GM12874 (cell line): ENCODE measurements around the gene IGHMBP2.

ENCODE experiments used
- TF ChIP-seq, protein P1 (sequence below): IDR thresholded peaks from 2 replicates; pipeline ENCODE4 v1.5.1; 2011; ENCODE audit warnings: low read depth, mild to moderate bottlenecking, control low read depth, low read length, moderate library complexity; ENCODE audit not compliant: insufficient read depth

IGHMBP2 gene

DNA sequence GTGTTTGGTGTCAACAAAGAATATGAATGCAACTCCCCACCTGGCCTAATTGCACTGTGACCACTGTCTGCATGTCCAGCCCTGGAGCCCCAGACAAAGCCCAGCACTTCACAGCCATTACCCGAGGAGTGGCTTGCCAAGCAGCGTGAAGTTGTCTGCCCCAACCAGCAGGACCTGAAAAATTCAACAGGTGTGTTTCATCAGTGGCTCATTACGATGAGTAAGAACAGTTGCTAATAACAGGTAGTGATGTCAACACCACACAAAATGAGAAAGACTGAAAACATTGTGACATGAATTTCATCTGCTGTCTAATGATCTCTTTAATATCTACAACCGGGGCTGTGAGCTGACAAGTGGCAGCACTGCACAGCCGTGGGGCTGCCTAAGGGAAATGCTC lies 10.4 kb upstream of the IGHMBP2 start:
- TF ChIP-seq, protein P1, sequence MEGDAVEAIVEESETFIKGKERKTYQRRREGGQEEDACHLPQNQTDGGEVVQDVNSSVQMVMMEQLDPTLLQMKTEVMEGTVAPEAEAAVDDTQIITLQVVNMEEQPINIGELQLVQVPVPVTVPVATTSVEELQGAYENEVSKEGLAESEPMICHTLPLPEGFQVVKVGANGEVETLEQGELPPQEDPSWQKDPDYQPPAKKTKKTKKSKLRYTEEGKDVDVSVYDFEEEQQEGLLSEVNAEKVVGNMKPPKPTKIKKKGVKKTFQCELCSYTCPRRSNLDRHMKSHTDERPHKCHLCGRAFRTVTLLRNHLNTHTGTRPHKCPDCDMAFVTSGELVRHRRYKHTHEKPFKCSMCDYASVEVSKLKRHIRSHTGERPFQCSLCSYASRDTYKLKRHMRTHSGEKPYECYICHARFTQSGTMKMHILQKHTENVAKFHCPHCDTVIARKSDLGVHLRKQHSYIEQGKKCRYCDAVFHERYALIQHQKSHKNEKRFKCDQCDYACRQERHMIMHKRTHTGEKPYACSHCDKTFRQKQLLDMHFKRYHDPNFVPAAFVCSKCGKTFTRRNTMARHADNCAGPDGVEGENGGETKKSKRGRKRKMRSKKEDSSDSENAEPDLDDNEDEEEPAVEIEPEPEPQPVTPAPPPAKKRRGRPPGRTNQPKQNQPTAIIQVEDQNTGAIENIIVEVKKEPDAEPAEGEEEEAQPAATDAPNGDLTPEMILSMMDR = no peak

DNA sequence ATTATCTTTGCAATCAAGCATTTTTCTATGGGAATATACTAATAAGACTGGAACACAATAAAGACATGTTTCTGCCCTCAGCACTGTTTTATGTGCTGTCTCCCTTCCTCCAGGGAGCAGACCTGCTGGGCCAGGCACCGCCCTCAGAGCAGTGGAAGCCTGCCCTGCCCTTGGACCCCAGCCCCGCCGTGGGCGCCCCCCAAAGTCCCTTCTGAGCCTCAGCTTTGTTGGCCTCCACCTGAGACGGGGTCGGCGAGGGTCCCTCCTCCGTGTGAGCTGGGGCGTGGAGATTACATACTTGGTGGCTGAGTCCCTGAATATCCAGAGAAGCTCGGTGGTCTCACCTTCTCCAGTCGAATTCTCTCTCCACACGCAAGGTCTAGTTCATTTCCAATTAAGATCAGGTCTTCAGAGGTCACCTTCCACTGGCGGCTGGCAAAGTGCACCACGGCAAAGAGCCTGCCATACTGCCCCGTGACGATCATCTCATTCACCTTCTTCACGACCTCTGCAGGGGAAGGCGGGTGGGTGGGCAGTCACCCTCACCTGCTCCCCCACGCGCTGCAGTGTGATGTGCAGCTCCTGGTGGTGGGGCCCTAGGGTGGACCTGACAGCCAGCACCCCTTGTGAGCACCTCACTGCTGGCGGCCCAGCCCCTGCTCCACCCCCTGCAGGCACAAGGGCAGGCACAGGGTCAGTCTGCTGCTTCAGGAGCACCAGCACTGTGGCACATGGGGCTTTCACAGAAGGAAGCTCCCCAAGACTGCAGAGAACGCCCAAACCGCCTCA lies 7.3 kb upstream of the IGHMBP2 start:
- TF ChIP-seq, protein P1 = no peak

DNA sequence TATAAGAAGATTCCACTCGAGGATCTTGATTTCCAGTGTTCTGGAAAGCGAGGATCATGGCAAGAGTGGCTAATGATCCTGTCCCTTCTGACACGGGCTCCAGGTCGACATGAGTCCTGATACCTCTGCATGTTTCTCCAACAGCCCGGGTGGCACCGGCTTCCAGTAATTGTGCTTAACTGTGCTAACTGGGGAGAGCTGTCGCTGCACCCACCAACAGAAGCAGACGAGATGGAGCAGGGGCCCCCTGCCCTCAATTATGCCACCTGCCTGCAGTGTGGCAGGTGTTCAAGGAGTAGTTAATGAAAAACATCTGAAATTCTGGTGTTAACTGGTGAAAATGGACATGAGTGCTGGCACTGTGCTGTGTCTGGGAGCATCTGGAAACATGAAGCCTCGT lies 6.2 kb upstream of the IGHMBP2 start:
- TF ChIP-seq, protein P1 = no peak

DNA sequence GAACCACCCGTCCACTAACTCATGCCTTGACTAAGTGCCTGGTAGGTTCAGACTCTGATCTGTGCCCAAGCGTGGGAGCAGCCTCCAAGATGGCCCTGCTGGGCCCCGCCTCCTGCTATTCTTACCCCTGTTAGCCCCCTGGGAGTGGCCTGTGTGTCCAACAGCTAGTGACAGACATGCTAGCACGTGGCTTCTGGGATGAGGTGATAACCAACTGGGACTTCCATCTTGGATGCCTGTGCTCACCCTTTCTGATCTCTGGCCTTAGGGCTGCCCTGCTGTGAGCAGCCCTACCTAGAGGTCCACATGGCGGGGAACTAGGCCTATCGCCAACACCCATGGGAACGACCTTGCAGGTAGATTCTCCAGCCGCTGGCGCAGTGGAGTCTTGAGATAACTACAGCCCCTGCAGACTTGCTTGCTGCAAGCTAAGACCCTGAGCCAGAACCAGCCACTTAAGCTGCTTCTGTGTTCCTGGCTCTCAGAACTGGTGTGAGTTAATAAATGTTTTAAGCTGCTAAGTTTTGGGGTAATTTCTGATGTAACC lies 2.8 kb upstream of the IGHMBP2 start:
- TF ChIP-seq, protein P1 = no peak

DNA sequence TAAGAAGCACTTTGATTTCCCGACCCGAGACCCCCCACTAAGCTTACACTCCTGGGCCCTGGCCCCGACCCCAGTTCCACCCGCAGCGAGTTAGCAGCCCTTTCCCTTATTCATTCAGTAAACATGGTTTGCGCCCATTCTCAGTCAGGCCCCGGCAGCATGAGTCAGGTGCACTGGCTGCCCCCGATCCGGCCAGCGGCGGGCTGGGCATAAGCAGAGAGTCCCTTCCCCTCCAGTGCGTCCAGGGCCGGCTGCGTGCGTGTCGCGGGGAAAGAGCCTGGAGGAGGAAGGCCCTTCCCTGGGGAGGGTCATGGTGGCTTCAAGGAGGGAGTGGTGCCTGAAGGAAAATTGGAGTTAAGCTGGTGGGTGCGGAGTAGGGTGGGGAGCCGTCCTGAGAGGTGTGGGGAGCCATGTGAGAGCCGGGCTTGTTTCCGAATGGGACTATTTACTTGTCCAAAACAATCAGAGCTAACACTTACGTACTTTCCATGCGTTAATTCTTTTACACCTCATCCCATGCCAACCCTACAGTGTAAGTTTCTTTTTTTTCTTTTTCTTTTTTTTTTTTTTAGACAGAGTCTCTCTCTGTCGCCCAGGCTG lies 657 bp downstream of the IGHMBP2 start:
- TF ChIP-seq, protein P1 = no peak

DNA sequence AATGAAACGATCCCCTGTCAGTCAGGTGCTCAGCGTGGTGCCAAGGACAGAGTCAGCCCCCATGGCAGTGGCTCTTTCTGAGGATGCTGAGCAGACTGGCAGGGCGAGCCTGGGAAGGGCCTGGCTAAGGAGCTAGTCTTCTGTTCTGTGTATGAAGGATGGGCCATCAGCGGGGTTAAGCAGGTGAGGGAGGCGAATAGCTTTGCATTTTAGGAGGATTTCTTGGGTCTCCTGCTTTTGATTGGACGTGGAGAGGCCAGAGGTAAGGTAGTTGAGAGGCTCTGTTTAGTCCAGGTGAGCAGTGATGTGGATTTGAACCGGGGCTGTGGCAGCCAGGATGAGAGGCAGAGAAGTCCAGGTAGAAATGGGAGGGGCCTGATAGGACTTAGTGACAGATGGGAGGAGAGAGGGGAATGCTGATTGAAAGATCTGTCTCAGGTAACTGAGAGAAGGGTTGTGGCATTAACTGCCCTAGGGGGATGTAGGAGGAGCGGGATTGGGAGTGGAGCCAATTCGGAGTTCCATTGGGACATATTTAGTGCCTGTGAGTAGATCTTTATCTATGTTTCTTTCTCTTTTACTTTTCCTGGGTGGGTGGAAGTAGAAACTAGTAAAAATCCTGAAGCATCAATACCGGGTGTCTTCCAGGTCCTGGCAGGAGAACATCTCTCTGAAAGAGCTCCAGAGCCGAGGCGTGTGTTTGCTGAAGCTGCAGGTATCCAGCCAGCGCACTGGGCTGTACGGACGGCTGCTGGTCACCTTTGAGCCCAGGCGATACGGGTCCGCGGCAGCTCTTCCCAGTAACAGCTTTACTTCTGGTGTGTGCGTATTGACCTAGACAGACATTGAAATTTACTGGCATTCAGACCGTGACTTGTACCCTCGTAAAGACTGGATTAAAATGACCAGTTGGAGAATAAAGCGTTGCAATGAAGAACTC lies 2.0 kb downstream of the IGHMBP2 start:
- TF ChIP-seq, protein P1 = no peak

DNA sequence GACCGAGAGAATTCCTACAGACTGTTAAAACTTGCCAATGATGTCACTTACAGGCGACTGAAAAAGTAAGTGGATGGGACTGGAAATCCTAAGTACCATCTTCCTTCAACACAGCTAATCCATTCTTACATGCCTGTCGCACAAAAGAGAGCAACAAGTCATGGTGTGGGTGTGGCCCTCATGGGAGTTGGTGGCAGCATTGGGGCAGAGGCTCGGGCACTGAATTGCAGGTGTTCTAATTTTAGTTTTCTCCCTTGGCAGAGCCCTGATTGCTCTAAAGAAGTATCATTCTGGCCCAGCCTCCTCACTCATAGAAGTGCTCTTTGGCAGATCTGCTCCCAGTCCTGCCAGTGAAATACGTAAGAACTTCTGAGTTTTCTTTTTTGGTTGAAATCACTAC lies 4.6 kb downstream of the IGHMBP2 start:
- TF ChIP-seq, protein P1 = no peak
